GM19099 (cell line): ENCODE results near the gene PARK7.

Experiments used
- POLR2A ChIP-seq: IDR thresholded peaks from 3 replicates; pipeline ENCODE4 v1.6.1; 2011; ENCODE audit warnings: low read depth; ENCODE audit not compliant: insufficient read length; ENCODE audit errors: extremely low read depth

Gene PARK7

GRCh38 chr1:7961216-7962013 lies at the start of gene PARK7:
TSS of gene PARK7 (plus strand) at chr1:7961711. CDS start at chr1:7962786, 1,075 bp downstream.
- TF ChIP-seq POLR2A = peak; percentile 100

GRCh38 chr1:7912145-7912544 lies 49.4 kb upstream of the PARK7 start:
- no peak for TF ChIP-seq POLR2A

- TF ChIP-seq POLR2A = peak; percentile 72
These were observed 48.6 kb upstream of the PARK7 start for GRCh38 chr1:7912743-7913557.

- no peak for TF ChIP-seq POLR2A
These were observed 45.5 kb upstream of the PARK7 start for GRCh38 chr1:7915826-7916500.

- no peak for TF ChIP-seq POLR2A
These were observed 45.0 kb upstream of the PARK7 start for GRCh38 chr1:7916501-7916830.

- TF ChIP-seq POLR2A = no peak
These were observed 41.6 kb upstream of the PARK7 start for GRCh38 chr1:7919880-7920279.

- TF ChIP-seq POLR2A = no peak
These were observed 39.7 kb upstream of the PARK7 start for GRCh38 chr1:7921796-7922195.

GRCh38 chr1:7922301-7922700 lies 39.2 kb upstream of the PARK7 start:
- TF ChIP-seq POLR2A = no peak

GRCh38 chr1:7928247-7928646 lies 33.3 kb upstream of the PARK7 start:
- no peak for TF ChIP-seq POLR2A

GRCh38 chr1:7929637-7930036 lies 31.9 kb upstream of the PARK7 start:
- no peak for TF ChIP-seq POLR2A

- no peak for TF ChIP-seq POLR2A
These were observed 30.7 kb upstream of the PARK7 start for GRCh38 chr1:7930645-7931445.

GRCh38 chr1:7931446-7931812 lies 30.1 kb upstream of the PARK7 start:
- TF ChIP-seq POLR2A = no peak

GRCh38 chr1:7932524-7933138 lies 28.9 kb upstream of the PARK7 start:
- no peak for TF ChIP-seq POLR2A

- TF ChIP-seq POLR2A = no peak
These were observed 23.4 kb upstream of the PARK7 start for GRCh38 chr1:7938070-7938469.
